CD4-positive, alpha-beta T cell treated with Interleukin-17A for 1 hour (primary cell): ENCODE data around the gene CLRN1.

ENCODE experiments used
- DNase-seq: peaks from one replicate; pipeline ENCODE4 v3.0.0-alpha.2; 2020

The CLRN1 gene

DNA sequence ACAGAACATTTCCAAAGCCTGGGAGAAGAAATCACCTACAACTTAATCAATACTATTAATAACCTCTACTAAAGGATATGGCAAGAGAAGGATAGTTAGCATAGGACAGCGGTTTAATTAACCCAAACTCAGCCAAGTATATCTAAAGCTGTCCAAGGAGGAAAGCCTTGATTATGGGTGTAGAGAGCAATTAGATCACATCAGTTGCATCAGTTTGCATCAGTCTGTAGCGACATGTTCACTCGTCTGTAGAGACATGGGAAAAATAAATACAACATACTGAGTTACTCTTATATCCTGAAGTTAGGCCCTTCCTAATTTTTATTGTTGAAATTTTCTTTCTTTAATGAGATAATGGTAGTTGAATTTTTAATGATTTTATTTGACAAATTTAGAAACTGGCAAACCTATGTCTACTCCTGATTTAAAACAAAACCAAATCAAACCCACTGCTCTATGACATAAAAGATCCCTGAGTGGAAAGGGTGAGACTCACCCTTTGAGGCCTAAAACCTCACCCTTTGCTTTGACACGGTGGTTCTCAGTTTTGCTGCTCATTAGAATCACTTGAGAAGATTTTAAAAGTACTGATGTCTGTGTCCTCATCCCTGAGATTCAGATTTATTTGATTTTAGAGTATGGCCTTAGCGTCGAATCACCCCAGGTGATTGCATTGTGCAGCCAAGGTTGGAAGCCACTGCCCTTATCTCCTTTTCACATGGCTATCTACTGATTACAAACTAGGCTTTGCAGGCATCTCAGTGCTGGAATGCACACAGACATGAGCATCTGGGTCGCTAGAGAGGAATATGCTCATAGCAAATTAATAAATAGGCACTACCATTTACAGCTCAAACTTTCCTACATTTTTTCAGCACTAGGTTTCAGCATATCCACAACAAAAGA lies 2.8 kb upstream of the CLRN1 start:
- DNase-seq: no peak

DNA sequence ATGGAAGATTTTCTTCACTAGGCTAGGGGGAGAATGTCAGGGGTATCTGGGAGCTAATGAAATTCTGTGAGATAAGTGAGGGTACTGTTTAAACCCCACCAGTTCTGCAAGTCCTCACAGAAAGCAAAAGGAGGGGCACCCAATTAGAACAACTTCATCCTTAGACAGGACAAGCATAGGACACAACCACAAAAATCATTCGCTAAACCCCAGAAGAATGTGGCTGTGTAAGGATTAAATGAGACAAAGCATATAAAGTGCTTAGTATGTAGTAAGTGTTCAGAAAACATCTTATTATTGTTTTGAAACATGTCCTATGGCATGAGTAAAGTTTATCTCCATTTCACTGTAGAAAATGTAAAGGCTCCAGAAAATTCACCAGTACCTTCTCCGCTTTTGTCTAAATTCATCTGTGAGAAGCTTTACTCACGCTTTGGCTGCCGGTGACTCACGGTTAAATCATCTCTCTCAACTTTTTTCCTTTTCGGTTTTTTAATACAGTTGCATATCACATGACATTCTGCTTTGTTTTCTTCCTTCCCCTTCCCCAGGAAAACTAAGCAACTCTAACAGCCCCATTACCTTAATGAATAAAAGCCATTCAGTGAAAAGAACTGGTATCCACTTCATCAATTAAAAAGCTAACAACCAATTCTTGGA lies 1.7 kb downstream of the CLRN1 start:
- DNase-seq: no peak

DNA sequence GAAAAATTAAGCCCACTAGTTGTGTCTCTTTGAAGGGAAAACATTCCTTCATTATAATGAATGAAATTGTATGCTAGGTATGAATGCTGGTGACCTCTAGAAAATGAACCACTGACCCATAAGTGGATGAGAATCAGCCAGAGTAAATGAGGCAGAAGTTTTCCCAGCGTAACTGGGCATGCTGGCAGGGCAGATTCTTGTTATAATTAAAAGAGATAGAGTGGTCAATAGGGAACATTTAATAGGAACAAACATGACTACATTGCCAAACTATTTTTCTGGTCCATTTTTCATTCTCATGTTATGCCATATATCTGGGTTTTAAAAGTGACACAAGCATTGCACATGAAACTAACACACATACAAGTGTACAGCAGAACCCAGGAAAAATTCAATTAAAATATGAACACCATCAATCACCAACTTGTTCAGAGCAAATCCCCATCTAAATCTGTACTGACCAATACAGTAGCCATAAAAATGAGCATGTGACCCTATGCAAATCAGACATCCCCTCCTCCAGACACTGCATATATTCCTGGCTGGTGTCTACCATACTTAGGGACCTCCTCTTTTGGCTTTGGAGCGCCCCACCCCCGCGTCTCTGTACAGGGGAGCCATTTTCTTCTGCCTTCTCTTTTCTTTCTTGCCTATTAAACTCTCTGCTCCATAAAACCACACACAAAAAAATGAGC lies 4.0 kb downstream of the CLRN1 start:
- no peak for DNase-seq

DNA sequence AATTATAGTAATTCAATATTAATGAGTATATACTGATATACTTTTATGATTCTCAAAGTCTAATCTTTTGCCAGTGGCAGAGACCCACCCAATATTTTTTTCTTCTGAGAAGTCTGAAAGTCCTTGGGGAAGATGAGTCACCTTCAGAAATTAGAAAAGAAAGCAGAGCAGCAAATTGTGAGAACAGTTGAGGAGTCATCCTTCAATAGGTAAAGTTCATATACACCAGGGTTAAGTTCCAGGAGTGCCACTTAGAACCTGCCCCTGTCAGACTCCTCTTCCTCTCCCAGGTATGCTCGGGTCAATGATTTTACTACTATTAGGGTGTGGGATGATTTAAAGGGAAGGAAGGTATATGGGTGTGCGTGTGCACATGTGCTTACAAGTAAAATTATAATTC lies 7.1 kb downstream of the CLRN1 start:
- DNase-seq: no peak

DNA sequence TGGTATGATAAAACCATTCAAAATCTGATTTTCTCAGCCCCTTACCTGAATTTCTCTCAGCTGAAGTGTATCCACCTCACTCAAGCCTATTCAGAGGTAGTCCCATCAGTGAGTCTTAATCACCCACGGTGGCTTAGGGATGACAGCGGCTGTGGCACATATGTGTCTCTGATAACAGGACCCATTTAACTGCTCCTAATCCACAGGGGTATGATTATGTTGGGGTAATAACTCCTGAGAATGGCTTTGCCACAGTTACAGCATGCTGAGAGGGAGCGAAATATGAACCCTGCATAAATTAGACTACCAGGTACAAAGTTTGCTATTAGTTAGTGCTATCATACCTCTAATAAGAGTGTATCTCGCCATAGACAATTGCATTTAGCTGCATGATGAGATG lies 10.6 kb downstream of the CLRN1 start:
- no peak for DNase-seq

DNA sequence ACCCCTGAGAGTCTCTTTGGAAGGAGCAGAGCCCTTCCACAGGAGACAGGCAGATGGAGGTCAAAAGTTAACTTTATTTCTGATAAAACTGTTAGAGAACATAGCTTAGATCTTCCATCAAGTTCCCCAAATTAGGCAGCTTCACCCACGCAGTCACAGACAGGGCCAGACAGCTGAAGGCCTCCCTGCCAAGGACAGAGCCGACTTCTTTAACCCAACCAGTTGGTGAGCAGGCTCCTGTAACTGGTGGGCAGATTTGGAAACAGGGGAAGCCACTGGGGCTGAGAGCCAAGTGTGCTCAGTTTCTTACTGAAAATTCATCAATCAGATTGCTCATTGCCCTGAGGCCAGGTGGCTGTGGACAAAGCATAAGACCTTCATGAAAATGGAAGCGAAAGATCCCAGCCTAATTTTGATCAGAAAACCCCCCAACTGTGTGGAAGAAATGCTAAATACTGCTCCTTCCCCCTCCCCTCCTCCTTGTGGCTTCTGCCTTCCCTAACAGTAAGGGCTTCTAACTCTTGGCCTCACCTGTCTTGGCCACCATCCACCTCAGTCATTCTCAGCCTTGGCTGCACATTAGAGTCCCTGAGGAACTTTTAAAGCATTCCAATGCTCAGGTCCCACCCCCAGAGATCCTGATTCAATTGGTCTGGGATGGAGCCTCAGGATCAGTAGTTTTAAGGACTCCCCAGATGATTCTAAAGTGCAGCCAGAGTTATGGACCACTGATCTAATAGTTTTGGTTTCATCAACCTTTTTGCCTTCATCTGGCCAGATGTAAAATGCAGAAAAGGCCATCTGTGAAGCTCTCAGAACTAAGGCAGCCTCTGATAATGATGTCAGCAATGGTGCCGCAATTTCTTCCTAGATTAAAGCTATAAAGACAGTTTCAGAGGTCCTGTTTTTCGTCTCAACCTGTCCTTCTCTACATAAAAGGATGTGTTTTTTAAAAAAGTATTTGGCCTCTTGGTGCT lies 11.5 kb downstream of the CLRN1 start:
- no peak for DNase-seq

DNA sequence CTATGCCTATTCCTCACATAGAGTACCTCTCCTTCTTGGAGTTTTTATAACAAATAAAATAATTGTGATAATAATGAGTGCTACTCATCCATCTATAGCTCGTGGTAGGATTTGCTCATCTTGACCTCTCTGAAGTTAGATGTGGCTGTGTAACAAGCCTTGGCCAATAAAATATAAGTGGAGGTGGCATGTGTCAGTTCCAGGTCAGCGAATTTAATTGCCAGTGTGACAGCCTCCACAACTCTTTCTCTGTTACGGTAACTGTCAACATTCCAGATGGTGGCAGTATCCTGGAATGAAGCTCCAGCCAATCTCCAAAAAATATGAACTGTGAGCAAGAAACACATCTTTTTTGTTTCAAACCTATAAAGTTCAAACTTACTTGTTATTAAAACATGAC lies 13.8 kb downstream of the CLRN1 start:
- no peak for DNase-seq

DNA sequence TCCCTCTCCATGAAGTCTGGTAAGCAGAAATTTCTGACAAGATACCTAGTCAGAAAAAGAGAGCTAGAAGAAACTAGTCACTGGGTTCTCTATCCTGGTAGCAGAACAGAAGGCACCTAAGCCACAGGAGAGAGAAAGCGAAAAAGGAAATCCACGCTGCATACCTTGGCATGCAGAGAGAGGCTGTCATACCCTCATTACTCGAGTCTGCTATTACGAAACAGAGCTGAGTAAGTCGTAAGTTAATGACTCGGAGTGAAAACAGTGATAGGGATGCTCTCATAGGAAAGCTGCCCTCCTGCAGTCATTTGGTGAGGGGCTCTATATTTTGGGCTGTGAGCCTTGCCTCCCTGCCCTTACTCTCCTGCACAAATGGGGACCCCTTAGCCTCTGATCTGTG lies 16.2 kb downstream of the CLRN1 start:
- no peak for DNase-seq

DNA sequence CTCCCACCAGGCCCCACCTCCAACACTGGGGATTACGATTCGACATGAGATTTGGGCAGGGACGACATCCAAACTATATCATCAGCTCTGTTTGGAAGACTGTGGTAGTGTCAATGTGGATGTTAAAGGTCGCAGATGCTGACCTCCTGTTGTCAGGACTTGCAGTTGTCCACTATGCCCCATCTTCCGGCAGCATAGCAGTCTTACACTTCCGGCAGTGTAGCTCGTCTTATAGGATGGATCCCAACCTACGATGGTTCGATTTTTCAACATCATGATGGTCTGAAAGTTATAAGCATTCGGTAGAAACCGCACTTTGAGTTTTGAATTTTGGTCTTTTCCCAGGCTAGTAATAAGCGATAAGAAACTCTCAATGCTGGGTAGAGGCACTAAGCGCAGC lies 20.6 kb downstream of the CLRN1 start:
- DNase-seq: no peak

DNA sequence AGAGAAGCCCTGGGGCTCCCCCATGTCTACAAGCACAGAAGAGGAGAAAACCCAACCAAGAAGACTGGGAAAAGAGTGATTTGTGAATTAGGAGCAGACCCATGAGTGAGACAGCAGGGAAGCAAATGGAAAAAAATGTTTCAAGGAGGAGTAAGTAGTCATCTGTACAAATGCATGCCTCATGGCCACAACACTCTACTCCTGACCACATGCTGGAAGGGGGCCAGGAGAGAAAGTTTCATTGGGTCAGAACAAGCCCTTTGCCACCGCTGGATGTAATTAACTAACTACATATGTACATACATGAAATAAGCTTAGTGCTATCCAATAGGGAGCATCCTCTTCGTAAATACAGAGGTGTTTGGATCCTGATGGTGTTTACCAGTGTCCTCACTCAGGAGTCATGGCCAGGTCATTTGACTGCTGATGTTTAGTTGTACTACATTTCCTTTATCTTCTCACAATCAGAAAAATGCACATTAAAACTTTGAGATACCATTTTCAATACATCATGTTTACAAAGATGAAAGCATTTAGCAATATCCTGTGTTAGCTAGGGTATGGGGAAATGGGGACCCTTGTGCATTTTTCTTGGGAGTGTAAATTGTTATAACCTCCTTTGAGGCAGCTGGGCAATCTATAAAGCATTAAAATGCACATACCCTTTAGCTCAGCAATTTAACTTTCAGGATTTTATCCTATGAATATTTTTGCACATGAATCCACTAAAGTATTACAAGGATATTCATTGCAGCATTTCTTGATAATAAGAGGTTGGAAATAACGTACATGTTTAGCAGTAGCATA lies 27.1 kb downstream of the CLRN1 start:
- DNase-seq: no peak

DNA sequence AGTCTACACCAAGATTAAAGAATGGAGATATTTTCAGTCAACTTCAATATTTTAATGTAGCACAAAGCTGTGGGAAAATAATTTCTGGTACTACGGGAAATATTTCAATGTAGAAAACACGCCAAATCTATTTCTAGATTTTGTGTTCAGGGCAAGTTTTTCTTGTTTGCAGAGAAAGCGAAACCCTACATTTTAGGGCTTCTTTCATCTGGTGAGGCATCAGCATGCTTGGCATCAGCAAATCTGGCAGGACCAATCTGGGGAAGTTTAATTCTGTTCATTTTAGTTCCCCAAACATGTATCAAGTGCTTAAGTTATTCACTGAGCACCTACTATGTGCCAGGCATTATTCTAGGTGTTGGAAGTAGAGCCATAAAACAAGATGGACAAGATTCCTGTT lies 30.3 kb downstream of the CLRN1 start:
- DNase-seq: no peak

DNA sequence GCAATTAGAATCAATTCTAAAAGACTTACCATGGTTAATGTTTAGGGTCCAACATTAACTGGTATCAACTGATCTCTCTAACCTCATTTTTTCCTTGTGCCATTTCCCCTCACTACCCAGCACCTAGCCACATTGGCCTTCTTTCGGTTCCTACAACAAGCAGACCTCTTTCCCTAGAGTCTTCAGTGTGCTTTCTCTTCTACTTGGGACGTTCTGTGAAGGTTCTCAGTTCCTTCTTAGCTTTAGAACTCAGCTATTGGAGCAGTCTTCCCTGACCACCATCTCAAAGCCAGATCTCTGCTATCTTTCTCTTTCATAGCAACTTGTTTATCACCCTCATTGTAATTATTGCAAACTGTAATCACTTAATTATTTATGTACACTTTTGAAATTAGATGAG lies 35.8 kb downstream of the CLRN1 start:
- no peak for DNase-seq

DNA sequence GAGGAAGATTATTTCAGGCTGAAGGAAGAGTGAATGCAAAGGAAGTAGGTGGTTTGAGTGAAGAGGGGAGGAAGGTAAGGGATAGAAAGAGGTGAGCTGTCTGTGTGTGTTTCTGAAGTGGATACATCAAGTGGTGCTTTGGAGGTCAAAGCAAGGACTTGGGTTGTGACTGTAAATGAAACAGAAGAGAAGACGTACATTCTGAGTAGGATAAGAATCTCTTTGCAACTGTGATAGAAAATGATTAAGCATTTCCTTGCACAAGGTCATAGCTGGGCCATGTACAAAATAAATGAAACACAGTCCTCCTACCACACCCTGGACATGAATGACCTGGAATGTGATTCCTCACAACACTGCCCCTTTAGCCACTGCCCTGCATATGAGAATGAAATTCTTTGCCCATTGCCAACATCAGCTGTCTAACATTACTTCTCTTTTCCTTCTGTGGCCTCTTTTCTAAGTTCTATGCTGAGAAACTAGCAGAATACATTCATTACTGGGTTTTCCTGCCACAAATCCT lies 39.0 kb downstream of the CLRN1 start:
- no peak for DNase-seq

DNA sequence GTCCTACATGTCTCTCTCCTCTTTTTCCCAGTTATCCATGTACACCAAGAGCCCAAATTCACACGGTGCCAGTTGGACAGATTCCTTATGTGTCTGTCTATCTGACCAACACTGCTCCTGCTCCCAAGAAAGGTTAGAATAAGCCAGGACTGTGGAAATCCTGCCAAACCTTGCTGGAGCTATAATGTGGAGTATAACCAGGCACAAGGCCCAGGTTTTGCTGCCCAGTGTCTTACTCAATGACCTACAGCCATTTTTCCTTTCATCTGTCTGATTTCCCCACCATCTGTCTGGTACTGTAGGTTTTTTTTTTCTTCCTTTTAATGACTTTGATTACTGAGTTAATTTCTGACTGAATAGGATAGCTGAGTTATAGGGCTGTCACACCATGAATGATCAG lies 40.8 kb downstream of the CLRN1 start:
- no peak for DNase-seq

DNA sequence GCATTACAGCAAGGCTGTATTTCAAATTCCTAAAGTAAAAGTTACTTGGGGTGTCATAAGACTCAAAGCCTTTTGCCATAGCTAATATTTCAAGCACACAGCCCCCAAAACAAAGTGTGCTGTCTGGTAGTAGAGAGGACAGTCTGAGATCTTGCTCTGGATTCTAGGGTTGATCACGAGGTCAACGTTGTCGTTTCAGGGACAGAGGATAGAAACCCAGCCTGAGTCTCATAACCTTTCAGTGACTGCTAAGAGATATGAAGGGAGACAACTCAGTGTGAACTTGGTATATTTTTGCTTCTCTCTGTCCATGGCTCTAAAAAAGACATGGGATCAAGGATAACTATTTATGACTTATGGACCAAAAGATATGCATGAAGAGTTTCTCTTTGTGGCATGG lies 41.7 kb downstream of the CLRN1 start:
- no peak for DNase-seq

DNA sequence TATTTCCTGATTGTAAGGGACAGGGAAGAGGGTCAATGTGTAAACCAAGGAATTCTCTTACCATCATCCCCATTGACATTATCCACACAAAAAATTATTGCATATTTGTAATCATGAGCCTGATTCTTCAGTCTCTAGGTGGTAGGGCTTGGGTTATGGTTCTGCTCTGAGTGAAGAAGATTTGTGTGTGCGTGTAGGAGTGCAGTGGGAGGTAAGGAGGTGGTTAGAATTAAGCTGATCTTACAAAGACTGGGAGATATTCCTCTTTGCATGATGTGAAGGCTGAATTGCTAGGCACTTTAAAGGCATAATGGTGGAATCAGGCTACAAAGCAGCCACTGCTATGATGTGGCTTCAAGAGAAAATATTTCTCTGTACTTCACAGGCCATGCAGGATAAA lies 44.3 kb downstream of the CLRN1 start:
- DNase-seq: no peak

DNA sequence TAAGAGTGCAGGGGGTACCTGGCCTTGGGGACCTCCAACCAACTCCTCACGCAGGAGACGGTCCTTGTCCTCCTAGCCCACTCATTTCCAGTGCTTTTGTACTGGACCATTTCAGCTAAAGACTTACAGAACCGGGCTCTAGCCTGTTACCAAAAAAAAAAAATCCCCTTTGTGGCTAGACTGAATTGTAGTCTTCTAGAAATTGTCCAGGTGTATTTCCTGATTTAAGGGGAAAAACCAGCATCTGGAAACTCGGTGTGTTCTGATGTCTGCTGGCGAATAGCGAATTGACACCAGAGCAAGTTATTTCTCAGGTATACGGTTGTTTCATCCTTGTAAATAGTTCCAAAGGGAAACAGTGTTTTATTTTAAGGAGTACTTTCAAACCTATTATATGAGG lies 46.2 kb downstream of the CLRN1 start:
- DNase-seq: no peak

DNA sequence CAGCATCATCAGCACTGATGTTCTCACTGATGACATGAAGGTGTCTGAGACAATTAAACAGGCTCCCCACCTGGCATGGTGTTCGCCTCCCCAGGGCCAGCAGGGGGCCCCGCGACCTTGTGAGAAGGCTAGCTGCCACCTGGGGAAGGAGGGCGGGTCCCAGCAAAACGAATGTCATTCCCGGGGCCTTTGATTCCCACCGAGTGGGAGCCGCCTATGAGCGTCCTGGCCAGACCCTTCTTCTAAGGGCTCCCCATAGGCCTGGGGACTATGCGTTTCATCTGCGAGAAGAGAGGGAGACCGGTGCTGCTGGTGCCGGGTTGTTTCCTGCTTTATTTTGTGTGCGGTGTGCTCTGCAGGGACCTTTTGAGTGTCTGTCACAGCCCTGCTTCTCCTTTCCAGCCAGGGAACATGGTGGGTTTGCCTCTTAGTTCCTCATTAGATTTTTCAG lies 46.8 kb downstream of the CLRN1 start:
- peak; percentile 39 for DNase-seq

DNA sequence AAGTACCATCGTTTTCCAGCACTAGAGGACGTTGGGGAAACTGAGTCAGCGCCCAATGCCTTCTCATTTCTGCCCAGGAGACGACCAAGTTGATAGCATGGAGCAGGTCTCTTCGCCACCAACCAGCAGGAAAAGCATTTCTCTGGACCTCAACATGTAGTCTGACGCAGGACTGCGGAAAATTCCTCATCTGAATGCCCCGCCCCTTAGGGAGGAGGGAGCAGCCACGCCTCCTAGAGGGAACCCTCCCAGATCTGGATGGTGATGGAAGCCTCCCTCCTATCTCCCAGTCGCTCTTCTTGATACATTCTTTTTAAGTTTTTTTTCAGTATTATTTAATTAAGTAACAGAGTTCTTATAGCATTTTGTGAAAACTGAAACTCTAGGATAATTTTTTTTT lies 49.9 kb downstream of the CLRN1 start:
- no peak for DNase-seq

DNA sequence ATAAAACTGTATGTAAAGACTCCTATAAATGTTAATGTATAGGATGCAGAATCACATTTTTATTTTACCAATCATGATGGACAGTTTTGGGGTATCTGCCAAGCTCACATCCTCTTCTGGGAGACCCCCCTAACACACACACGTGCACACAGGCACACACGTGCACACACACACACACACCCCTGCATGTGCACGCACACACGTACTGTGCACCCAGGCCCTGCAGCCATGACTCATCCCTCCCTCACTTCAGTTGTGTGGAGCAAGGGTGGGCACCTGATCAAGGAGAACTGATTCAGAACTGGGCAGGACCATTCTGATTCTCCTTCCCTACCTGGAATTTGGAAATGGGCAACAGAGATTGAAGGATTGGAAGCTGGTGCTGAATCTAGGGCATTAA lies 51.3 kb downstream of the CLRN1 start:
- DNase-seq: no peak

DNA sequence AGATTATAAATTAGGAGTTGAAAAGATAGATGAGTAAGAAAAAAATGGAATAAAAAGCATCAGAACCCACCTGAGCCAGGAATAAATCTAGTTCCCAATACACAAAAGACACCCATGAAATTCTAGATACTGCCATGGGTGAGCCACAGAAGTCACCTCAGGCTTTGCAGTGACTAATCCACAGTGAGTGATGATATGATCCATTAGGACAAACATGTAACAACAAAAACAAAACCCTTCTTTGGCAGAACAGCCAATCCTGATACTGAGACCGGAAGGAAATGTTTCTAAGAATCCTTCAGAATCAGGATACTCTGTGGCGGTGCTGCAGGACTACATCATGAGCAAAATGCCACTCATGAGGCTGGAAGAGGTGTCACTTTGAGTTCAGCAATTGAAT lies 52.3 kb downstream of the CLRN1 start:
- no peak for DNase-seq

DNA sequence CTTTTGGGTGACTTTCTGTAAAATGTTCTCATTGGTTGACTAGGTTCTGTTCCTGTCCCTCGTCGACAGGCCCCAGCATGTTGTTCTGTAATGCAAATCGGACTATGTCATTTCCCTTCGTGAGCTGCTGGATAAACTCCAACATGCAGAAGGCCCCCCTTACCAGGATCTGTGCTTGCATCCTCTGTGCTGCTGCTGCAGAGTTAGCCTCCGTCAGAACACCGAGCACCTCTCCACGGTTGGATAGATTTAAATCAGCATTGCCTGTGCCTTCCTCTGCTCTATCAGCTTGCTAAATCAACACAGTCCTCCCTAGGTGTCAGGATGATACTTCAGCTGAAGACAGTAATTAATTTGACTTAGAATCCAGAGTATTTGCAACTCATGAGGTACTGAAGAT lies 54.6 kb downstream of the CLRN1 start:
- DNase-seq: no peak
